ENCODE results near the gene ERC1.
A peak's percentile ranks its signal among the peaks of the same experiment; 100 is the strongest.

The ERC1 gene

GRCh38 chr12:1117371-1117770, 126.3 kb downstream of the ERC1 start:
- TF ChIP-seq CTCF (IDR thresholded peaks at IDR 0.05; ENCODE audit: borderline replicate concordance, insufficient read depth, low read depth, low read length) = no peak
- H3K4me3 ChIP-seq (ENCODE audit: low read depth, low read length) = no peak overlapping the region

- peak; percentile 82 for TF ChIP-seq CTCF (IDR thresholded peaks at IDR 0.05; ENCODE audit: borderline replicate concordance, insufficient read depth, low read depth, low read length)
- H3K4me3 ChIP-seq (ENCODE audit: low read depth, low read length) = no peak overlapping the region
Measured at GRCh38 chr12:1117970-1118563, 127.0 kb downstream of the ERC1 start.

- H3K4me3 ChIP-seq (ENCODE audit: low read depth, low read length) = no peak overlapping the region
- no peak for TF ChIP-seq CTCF (IDR thresholded peaks at IDR 0.05; ENCODE audit: borderline replicate concordance, insufficient read depth, low read depth, low read length)
Measured at GRCh38 chr12:1122786-1123185, 131.8 kb downstream of the ERC1 start.

GRCh38 chr12:1126091-1126490, 135.1 kb downstream of the ERC1 start:
- no peak overlapping the region for H3K4me3 ChIP-seq (ENCODE audit: low read depth, low read length)
- TF ChIP-seq CTCF (IDR thresholded peaks at IDR 0.05; ENCODE audit: borderline replicate concordance, insufficient read depth, low read depth, low read length) = no peak

GRCh38 chr12:1127021-1127420, 136.0 kb downstream of the ERC1 start:
- no peak for TF ChIP-seq CTCF (IDR thresholded peaks at IDR 0.05; ENCODE audit: borderline replicate concordance, insufficient read depth, low read depth, low read length)
- no peak overlapping the region for H3K4me3 ChIP-seq (ENCODE audit: low read depth, low read length)

GRCh38 chr12:1130164-1130563, 139.1 kb downstream of the ERC1 start:
- H3K4me3 ChIP-seq (ENCODE audit: low read depth, low read length) = no peak overlapping the region
- no peak for TF ChIP-seq CTCF (IDR thresholded peaks at IDR 0.05; ENCODE audit: borderline replicate concordance, insufficient read depth, low read depth, low read length)

- H3K4me3 ChIP-seq (ENCODE audit: low read depth, low read length) = no peak overlapping the region
- no peak for TF ChIP-seq CTCF (IDR thresholded peaks at IDR 0.05; ENCODE audit: borderline replicate concordance, insufficient read depth, low read depth, low read length)
Measured at GRCh38 chr12:1130571-1130970, 139.5 kb downstream of the ERC1 start.

Measured in GM12875 (cell line).